RKO (cell line): ENCODE results near the gene LGALS7B.
"Not testable (repeated sequence)": the region's sequence is repeated elsewhere in the genome, so short reads cannot be mapped to it uniquely, and the experiment has no call there.

Source experiments
- DNase-seq: peaks from one replicate; pipeline ENCODE4 v3.0.0-alpha.2; 2016; ENCODE audit warnings: low spot score

LGALS7B gene

DNA sequence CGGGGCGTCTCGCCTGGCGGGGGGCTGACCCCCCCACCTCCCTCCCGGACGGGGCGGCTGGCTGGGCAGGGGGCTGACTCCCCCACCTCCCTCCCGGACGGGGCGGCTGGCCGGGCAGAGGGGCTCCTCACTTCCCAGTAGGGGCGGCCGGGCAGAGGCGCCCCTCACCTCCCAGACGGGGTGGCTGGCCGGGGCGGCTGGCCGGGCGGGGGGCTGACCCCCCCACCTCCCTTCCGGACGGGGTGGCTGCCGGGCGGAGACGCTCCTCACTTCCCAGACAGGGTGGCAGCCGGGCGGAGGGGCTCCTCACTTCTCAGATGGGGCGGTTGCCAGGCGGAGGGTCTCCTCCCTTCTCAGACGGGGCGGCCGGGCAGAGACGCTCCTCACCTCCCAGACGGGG lies 8.8 kb downstream of the LGALS7B start:
- not testable (repeated sequence) for DNase-seq

DNA sequence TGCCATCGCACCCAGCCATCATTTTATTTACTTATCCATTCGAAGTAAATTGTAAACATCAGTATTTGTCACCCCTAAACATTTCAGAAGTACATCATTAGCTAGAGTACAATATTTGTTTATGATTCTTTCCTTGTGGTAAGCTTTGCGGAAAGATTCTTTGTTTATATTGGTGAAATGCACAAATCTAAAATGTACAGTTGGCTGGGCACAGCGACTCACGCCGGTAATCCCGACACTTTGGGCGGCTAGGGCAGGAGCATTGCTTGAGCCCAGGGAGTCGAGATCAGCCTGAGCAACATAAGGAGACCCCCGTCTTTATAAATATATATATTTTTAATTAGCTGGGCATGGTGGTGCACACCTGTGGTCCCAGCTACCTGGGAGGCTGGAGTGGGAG lies 10.1 kb downstream of the LGALS7B start:
- no peak for DNase-seq

DNA sequence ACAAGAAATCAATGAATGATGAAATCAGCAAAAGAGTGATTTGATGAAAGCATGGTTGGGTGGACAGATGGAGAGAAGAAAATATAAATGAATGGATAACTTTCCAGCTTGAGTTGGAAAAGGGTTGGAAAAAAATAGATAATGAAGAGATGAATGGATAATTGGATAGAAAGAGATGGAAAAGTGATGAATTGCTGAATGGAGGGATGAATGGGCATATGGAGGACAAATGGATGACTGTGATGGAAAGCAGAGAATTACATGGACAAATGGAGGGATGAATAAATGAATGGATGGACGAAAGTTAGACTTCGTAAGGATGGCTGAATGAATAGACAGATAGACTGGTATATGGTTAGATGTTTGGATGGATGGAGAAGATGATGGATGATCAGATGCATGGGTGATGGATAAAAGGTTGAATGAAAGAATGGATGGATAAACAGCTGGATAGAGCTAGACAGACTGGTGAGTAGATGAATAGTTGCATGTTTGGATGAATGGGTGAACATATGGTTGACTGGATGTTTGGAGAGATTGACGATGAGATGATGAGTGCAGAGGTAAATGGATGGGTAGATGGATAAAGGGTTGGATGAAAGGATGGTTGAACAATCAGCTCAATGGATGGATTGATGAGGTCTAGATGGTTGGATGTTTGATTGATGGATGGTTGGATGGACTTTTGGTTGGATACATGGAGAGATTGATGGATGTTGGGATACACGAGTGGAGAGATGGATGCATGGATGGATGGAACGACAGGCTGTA lies 11.8 kb downstream of the LGALS7B start:
- no peak for DNase-seq

DNA sequence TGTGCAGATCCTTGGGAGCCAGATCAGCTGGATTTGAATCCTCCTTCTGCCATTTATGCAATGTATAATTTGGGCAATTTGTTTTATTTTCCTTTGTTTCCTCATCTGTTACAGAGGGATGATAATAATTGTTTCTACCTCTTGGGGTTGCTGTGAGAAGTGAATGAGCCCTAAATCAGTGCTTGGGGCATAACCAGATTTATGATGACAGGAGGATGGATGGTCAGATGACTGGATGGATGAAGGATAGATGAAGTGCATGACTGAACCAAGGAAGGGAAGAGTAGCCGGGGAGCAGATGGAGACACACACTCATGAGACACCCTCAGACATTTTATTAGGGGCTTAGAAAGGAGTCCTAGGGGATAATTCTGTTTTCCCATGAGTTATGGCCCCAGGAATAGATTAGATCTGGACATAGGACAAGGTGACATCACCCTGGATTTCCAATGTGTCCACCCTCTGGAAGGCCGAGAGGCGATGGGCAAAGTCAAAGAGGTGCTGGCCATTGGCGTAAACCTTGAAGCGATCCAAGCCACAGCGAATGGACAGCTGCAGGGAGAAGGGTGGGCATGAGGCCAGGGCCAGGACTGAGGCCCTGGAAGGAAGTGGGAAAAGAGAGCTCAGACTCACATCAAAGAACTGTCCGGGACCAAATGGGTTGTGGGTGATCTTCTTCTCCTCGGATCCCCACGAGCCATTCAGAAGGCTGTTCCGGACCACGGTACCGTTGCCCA lies 12.5 kb downstream of the LGALS7B start:
- DNase-seq = no peak

DNA sequence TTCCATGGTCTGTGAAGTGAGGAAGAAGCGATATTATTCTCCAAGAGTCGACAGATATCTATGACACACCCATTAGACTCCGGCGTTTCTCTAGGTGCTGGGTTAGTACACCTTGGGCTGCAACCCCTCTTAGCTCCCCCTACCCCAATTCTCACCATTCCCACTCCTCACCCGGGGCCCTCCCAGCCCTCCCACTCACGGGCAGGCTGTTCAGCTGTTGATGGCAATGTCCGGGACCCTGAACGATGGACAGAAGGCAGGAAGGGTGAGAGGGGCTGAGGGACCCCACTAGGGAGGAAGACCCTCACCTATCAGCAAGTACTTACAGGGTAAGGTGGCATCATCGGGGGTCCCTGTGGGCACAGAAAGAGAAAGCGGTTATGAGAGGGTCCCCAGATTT lies 14.5 kb downstream of the LGALS7B start:
- DNase-seq = no peak

DNA sequence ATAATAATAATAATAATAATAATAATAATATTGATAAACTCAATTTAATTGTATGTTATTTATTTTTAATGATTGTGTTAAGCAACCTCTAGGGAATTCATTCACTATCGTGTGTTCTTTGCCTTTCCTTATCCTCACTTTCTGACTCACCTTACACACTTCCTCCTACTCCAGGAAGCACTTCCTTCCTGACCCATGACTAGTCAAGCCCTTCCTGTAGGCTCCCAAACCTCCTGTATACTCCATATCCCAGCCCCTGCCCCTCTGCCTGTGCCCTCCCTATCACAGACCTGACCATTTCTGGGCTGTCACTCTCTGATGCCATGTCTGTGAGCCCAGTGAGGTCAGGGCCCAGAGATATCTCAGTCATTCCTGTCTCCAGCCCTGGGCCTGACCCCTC lies 16.2 kb downstream of the LGALS7B start:
- DNase-seq = peak; percentile 46

DNA sequence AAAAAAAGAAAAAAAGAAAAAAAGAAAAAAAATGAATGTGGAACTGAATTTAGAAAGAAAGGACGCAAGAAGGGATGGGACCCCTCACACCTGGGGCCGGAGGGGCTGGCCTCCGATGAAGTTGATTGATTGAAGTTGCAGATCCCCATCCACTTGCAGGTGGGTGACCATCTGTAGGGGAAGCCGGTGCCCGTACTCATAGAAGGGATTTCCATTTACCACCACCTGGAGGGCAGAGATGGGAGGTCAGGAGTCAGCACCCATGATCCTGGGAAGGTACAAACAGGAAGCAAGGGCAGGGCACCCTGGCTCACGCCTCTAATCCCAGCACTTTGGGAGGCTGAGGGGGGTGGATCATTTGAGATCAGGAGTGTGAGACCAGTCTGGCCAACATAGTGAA lies 17.4 kb downstream of the LGALS7B start:
- DNase-seq = no peak

DNA sequence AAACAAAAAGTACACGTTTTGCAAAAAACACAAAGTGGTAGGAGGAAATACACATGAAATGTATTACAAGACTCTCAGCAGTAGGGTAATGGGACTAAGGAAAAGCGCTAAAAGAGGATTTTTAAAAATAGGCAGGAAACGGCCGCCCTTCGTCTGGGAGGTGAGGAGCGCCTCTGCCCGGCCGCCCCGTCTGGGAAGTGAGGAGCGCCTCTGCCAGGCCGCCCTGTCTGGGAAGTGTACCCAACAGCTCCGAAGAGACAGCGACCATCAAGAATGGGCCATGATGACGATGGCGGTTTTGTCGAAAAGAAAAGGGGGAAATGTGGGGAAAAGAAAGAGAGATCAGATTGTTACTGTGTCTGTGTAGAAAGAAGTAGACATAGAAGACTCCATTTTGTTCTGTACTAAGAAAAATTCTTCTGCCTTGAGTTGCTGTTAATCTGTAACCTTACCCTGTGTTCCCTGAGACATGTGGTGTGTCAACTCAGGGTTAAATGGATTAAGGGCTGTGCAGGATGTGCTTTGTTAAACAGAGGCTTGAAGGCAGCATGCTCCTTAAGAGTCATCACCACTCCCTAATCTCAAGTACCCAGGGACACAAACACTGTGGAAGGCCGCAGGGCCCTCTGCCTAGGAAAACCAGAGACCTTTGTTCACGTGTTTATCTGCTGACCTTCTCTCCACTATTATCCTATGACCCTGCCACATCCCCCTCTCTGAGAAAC lies 18.5 kb downstream of the LGALS7B start:
- not testable (repeated sequence) for DNase-seq

DNA sequence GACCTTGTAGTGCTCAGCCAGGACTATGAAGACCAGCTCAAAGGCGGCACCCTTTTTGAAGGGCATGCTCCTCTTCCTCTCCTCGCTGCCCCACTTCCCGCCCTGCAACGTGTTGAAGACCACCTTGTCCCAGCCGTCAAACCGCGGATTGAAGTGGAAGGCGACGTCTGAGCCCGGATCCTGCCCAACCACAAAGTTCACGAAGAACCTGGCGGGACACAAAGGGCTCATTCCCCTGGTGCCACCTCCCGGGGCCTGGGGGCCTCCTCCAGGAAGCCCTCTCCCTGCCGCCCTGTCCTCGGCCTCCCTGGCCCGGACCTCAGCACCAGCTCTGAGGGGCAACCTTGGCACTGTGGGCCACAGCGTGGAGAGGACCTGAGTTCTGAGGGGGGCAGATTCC lies 19.7 kb downstream of the LGALS7B start:
- DNase-seq = no peak

DNA sequence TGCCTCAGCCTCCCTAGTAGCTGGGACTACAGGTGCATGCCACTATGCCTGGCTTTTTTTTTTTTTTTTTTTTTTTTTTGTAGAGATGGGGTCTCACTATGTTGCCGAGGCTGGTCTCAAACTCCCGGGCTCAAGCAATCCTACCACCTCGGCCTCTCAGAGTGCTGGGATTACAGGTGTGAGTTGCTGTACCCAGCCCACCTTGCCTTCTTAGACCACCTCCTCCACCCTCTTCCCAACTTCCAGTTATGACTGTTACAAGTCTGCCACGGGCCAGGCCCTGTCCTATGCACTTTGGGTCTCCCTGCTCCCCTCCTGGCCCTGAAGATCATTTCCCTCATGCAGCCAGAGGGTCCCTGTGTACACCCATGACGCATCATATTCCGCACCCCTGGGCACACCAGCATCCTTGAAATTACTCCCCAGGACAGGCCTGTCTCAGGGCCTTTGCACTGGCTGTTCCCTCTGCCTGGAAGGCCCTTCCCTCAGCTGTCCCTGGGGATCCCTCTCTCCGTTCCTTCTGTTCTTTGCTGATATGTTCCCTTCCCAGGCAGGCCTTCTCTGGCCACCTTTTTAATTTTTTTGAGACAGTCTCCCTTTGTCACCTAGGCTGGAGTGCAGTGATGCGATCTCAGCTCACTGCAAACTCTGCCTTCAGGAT lies 20.7 kb downstream of the LGALS7B start:
- no peak for DNase-seq

DNA sequence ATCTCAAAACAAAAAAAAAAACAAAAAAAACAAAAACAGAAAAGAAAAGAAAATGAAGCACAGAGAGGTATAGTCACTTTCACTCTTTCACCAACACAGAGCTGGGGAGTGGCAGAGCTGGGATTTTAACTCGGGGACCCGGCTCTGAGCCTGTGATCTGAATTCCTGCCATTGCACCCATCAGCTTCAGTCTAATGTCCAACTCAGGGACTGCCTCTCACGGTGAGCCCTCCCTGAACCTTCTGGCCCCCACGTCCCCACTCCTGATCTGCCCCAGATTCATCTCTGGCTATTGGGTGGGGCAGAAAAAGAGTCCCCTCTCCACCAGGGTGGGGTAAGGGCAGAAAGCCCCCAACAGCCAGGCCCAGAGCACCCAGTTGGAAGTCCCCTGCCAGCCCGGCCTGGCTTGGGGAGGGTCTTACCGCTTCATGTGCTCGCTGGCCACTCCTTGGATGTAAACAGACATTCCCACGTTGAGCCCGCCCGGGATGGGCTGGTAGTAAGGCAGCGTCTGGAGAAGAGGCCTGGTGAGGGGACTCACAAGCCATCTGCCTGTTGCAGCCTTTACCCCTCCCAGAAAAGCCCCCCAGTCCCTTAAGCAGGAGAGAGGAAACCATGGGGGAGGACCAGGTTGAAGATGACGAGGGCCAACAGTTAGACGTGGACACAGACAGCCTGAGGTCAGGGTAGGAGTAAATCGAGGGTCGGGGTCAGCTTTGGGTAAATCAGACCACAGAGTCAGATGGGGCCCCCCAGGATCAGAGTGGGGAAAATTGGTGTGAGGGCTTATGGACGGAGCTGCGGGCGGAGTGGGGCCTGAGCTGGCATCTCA lies 23.2 kb downstream of the LGALS7B start:
- DNase-seq = no peak

DNA sequence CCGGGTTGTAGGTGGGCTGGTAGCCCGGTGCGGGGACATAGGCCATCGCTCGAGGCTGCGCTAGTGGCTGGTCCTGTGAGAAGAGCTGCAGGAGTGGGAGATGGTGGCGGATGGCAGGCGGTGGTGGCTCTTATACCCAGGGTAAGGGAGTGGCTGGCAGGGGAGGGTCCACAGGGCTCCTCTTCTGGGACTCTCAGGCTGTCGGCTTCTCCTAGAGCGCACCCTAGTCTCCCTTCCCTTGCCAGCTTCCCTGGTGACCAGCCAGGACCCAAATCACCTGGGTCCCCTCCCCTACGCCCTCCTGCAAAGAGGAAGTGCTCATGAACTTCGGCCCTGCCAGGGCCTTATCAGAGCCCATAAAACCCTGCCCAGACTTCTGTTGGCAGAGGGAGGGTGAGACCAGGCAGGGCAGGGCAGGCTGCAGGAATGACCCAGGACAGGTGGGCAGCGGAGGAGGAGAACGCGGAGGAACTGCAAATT lies 23.9 kb downstream of the LGALS7B start, which contains the start of gene LGALS4:
LGALS4 (minus strand) TSS at position 105 of the 480 bp plus-strand sequence; CDS start at position 46, 59 bp downstream.
- DNase-seq = no peak

DNA sequence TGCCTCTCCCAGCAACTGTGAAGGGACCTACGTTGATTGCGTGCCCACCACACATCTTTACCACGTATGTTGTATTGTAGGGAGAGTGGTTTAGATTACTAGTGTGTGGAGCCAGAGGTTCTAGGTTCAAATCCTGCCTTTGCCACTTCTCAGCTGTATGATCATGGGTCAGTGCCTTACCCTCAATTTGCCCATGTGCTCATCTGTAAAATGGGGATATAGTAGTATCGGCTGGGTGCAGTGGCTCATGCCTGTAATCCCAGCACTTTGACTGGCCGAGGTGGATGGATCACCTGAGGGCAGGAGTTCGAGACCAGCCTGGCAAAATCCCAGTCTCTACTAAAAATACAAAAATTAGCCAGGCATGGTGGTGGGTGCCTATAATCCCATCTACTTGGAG lies 24.3 kb downstream of the LGALS7B start:
- no peak for DNase-seq

DNA sequence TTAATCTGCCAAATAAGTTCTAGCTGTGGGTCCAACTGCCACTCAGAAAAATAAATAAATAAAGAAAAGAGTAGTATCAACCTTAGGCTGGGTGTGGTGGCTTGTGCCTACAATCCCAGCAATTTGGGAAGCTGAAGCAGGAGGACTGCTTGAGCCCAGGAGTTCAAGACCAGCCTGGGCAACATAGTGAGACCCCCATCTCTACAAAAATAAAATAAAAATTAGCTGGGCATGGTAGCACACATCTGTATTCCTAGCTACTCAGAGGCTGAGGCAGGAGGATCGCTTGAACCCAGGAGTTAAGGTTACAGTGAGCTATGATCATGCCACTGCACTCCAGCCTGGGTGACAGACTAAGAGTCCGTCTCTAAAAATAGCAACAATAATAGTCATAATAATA lies 24.9 kb downstream of the LGALS7B start:
- not testable (repeated sequence) for DNase-seq

DNA sequence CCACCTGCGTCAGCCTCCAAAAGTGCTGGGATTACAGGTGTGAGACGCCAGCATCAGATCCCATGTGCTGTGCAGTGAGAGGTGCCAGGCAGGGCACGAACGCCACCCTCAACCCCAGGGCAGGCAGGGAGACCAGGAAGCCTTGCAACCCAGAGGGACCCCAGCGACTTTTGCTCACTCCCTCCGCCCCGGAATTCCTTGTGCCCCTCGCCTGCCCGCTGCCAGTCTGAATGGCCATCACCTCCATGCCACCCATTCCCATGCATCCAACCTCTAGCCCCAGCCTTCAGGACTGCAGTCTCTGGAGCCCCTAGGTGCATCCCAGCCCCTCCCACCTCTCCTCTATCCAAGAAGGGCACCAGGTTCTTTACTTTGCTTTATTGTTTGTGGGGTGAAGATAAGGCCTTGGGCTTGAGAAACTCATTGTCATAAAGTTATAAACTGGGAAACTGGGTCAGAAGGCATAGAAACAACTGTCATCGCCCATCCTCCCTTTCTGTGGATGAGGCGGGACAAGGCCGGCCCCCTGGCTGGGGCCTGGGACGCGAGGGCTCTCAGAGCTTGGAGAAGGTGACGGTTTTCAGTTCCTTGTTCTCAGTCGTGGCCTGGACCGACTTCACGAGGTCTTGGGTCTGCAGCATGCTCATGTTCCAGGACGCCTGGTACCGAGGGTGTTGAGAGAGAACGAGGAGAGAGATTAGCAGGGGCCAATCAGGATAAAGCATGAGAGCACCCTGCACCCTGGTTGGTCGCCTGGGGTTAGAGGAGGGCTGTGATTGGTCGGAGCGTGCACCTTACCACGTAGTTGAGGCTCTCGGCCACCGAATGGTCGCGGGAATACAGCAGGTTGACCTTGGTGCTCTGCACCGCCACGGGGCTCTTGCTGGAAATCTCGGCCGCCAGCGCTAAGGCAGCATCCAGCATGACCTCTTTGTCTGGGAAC lies 26.3 kb downstream of the LGALS7B start:
- no peak for DNase-seq

DNA sequence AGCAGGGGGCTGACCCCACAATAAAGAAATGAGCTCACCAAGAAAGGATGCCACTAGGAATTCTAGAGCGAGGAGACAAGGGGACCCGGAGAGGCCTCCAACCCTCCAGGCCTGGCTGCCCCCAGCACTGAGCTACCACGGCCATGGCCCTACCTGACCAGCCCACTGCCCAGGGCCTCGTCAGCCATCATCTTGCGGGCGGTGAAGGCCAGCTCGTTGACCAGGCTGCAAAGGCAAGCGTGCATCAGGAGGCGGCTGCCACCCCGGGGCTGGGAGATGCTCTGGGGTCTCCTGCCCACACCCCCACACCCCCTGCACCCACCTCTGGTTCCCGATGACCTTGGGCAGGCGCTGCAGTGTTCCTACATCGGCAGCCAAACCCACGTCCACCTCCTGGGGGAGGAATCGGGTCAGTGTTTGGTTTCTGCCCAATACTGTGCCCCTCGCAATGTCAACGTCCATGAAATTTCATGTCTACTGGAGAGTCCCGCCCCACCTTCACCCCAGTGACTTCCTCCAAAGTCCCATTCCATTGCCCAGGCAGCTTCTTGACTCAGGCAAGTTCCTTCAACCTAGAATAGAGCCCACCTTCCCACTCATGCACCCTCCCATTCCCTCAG lies 27.2 kb downstream of the LGALS7B start:
- no peak for DNase-seq

DNA sequence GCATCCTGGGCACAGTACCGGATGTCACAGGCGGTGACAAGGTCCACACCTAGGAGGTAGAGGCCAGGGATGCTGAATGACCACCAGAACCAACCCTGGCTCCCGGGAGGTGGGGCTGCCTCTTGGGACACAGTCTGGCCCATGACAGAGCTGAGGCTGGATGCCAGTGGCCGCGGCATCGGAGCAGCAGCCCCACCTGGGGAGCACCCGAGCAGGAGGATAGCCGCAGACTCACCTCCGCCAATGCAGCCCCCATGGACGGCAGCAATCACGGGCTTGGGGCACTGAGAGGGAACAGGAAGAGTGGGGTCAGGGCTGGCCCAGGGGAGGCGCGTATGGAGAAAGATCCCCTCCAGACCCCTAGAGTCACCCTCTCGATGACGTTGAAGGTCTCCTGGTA lies 28.1 kb downstream of the LGALS7B start:
- no peak for DNase-seq

DNA sequence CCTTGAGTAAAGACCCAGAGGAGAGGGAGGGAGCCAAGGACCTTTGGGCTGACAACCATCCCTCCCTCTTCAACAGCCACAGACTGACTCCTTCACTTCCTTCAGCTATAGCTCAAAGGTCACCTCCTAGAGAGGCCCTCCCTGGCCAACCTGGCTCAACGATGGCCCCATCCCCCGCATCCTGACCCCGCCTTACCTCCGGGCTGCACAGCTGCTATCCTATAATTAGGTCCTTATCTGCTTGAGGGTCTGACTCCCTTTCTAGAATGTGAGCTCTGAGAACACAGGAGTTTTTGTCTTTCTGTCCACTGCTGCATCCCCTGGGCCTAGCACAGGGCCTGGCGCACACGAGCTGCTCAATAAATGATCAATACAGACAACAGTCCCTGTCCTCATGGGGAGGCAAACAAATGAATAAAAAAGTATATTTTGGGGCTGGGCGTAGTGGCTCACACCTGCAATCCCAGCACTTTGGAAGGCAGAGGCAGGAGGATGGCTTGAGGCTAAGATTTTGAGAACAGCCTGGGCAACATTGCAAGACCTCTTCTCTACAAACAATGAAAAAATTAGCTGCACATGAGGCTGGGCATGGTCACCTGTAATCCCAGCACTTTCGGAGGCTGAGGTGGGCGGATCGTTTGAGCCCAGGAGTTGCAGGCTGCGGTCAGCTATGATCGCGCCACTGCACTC lies 30.4 kb downstream of the LGALS7B start:
- no peak for DNase-seq

DNA sequence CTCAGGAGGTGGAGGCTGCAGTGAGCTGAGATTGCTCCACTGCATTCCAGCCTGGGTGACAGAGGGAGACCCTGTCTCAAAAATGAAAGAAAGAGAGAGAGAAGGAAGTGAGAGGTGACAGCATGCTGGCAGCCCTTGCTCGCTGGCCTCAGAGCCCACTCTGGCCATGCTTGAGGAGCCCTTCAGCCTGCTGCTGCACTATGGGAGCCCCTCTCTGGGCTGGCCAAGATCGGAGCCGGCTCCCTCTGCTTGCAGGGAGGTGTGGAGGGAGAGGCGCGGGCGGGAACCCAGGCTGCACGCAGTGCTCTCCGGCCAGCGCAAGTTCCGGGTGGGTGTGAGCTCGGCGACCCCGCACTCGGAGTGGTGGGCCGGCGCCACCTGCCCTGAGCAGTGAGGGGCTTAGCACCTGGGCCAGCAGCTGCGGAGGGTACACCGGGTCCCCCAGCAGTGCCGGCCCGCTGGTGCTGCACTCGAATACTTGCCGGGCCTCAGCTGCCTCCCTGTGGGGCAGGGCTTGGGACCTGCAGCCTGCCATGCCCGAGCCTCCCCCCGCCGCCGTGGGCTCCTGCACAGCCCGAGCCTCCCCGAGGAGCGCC lies 32.3 kb downstream of the LGALS7B start:
- not testable (repeated sequence) for DNase-seq
